SU-DHL-6 (cell line): Measurements from ENCODE around the gene MAP3K7CL.

Source experiments
- CTCF ChIP-seq: fragments of 200-600 bp; sonication (generic); IDR thresholded peaks from one replicate; pipeline ENCODE4 v1.5.1; 2017; ENCODE audit warnings: antibody characterized with exemption, mild to moderate bottlenecking, low read length, moderate library complexity; ENCODE audit not compliant: insufficient read depth, poor library complexity, severe bottlenecking
- EZH2phosphoT487 ChIP-seq: fragments of 200-600 bp; sonication (generic), shearing (Covaris generic); conservative IDR thresholded peaks from 2 replicates; pipeline ENCODE4 v1.6.1; 2018; ENCODE audit warnings: mild to moderate bottlenecking, antibody characterized with exemption, low read length, moderate library complexity, mixed read lengths

- TF ChIP-seq CTCF: no peak
- TF ChIP-seq EZH2phosphoT487: no peak
Observed at GRCh38 chr21:29172282-29172681, 41.8 kb downstream of the MAP3K7CL start.
